ENCODE data around the gene LRRTM4.

The LRRTM4 gene

DNA sequence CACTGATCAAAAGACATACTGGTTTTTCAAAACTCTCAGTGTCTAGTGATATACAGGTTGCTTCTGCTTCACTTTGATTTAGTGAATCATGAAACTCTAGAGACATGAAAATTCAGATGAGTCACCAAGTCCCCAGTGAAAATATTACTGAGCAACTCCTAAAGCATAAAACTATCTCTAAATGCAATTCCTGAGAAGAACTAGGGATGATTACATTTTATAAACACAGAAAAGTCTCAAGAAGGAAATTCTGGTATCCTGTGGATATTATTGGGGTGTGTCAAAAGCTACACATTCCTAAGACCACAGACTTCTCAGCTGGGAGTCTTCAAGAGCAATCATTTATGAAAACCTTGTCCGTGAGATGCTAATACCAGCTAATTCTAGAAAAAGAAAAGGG, 9.7 kb downstream of the LRRTM4 start:
- DNase-seq (ENCODE audit: low spot score), result no peak
- TF ChIP-seq, protein P1, sequence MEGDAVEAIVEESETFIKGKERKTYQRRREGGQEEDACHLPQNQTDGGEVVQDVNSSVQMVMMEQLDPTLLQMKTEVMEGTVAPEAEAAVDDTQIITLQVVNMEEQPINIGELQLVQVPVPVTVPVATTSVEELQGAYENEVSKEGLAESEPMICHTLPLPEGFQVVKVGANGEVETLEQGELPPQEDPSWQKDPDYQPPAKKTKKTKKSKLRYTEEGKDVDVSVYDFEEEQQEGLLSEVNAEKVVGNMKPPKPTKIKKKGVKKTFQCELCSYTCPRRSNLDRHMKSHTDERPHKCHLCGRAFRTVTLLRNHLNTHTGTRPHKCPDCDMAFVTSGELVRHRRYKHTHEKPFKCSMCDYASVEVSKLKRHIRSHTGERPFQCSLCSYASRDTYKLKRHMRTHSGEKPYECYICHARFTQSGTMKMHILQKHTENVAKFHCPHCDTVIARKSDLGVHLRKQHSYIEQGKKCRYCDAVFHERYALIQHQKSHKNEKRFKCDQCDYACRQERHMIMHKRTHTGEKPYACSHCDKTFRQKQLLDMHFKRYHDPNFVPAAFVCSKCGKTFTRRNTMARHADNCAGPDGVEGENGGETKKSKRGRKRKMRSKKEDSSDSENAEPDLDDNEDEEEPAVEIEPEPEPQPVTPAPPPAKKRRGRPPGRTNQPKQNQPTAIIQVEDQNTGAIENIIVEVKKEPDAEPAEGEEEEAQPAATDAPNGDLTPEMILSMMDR (IDR thresholded peaks at IDR 0.05; ENCODE audit: extremely low read depth, missing control alignments), result no peak

DNA sequence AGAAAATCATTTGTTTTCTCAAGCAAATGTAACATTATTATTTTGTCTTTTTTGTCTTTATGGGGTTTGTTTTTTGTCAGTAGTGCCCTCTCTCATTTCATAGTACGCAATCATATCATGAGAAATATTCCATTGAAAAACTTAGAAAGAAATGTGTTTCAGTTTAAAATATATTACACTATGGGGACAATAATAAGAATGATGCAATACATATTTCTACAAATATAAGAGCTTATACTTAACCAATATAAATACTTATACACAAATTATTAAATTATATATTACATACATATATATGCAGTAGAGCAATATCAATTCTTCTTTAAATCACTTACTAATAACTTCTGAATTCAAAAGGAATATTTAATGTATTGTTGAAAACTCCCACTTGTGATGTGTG, 13.7 kb downstream of the LRRTM4 start:
- no peak for DNase-seq (ENCODE audit: low spot score)

DNA sequence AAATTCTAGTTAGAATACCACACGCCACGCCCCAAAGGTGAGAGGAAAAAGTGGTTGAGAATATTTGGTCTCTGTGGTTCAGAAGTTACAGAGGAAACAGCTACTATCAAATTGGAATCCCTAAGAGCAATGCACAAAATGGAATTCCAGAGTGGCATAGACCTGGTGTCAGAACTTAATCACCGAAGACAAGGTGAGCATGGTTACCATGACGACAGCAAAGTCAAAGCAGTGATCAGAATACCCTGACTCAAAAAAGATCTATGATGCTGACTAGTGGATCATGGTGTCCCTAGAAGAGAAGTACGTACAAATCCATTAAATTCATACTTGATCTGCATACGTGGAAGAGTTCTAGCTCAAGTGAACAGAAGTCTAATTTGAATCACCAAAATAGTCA, 14.5 kb downstream of the LRRTM4 start:
- TF ChIP-seq, protein P1 (IDR thresholded peaks at IDR 0.05; ENCODE audit: extremely low read depth, missing control alignments), result no peak
- no peak for DNase-seq (ENCODE audit: low spot score)

More for the DNA sequence above, 13.7 kb downstream of the LRRTM4 start:
- TF ChIP-seq, protein P1 (IDR thresholded peaks at IDR 0.05; ENCODE audit: extremely low read depth, missing control alignments), result no peak

DNA sequence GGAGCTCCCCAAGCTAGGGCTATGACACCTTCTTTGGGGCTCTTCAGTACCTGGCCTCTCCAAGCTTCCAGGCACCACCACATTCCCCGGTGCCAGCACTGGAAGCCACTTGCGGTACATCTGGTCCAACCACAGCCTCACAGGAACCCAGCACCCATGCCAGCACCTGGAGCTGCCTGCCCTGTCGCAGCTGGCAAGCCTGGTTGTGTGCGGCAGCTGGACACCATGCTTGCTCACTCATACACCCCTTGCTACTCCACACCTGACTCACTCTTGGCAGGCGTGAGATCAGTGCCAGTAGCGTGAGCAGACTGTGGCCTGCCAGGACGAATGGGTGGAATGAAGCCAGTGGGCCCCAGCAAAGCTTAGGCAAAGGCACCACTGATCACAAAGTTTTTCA, 34.0 kb downstream of the LRRTM4 start:
- TF ChIP-seq, protein P1 (IDR thresholded peaks at IDR 0.05; ENCODE audit: extremely low read depth, missing control alignments), result no peak

DNA sequence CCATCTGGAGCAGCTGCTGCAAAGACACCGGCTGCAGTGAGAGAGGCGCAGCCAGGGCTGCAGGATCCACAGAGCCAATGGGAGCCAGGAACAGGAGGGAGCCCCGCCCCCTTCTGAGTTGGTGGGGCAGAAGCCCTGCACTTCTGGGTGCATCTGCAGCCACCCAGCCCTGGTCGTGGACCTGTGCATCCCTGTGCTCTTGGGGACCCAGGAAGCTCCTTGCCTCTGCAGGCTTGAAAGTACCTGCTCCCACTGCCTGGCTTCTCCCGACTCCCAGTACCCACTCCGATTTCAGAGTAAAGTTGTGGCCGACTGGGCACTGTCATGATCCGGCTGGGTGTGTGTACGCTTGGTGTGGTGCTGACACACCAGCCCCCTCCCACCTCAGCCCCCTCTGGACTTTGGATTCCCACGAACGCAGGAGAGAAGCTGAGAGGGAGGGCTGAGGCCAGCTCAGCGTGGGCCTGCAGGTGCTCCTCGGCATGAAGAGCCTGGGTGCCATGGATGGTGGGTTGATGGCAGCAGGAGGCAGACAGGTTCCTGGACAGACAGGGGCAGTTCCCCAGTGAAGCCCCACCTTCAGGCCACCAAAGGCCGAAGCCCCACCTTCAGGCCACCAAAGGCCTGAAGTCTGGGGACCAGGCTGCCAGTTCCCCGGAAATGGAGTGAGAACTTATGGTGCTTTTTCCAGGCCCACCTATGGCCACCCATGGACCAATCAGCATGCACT, 34.9 kb downstream of the LRRTM4 start:
- DNase-seq (ENCODE audit: low spot score), result no peak
- TF ChIP-seq, protein P1 (IDR thresholded peaks at IDR 0.05; ENCODE audit: extremely low read depth, missing control alignments), result no peak

More for the DNA sequence above, 34.0 kb downstream of the LRRTM4 start:
- DNase-seq (ENCODE audit: low spot score), result no peak

DNA sequence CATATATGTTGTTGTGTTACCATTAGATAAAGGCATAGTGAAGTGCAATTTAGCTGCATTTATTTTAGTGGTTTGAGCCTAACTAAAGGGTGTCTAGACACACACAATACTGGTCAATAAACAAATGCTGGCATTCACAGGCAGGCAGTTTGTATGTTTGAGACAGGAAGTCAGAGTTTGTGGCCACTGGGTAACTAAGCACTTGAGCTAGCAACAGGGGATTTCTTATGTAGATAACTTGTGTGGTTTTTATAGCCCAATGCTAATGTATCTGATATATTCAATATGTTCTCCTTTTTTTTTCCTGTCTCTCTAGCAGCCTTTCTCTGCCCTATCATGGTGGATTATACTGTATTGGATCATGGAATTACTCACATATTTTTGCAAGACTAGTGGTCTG, 38.1 kb downstream of the LRRTM4 start:
- TF ChIP-seq, protein P1 (IDR thresholded peaks at IDR 0.05; ENCODE audit: extremely low read depth, missing control alignments), result no peak
- no peak for DNase-seq (ENCODE audit: low spot score)

DNA sequence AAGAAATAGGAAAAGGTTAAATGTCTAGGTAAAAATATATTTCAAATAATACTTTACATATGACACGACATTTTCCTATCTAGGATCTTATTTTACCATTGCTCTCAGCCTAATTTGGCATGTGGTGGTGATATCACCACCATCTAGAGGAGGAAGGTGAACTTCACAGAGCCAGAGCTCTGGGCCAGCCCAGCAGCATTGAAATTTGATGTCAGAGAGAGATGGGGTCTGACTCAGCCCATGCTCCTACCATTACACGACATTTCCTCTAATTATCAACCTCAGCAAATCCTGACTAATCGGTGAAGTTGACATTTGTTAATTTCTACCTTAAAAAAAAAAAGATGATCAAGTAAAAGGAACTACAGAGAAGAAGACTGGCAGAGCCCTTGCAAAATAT, 42.3 kb downstream of the LRRTM4 start:
- DNase-seq (ENCODE audit: low spot score), result no peak
- TF ChIP-seq, protein P1 (IDR thresholded peaks at IDR 0.05; ENCODE audit: extremely low read depth, missing control alignments), result no peak
